Right lobe of liver (tissue), 4 donors: ENCODE measurements around the gene C6orf120.

Experiments used
- CTCF ChIP-seq, 4 donors: fragments of 200-600 bp in 3 of 4; fragments of 450-650 bp in 1 of 4; IDR thresholded peaks; one replicate each; pipeline versions ENCODE4 v1.5.1 to v1.8.0; 2016 to 2022; ENCODE audit warnings: antibody characterized with exemption in 4 of 4, mild to moderate bottlenecking in 2 of 4
- POLR2A ChIP-seq: fragments of 450-650 bp; IDR thresholded peaks from one replicate; pipeline ENCODE4 v1.6.1; 2017; ENCODE audit warnings: antibody characterized with exemption, mild to moderate bottlenecking
- donor health status: DM: no; HTN: no; CAD: no.
- donor health status: DM: no; HTN: no; CAD: no.
- donor health status: DM: no; HTN: yes; CAD: no.

DNA sequence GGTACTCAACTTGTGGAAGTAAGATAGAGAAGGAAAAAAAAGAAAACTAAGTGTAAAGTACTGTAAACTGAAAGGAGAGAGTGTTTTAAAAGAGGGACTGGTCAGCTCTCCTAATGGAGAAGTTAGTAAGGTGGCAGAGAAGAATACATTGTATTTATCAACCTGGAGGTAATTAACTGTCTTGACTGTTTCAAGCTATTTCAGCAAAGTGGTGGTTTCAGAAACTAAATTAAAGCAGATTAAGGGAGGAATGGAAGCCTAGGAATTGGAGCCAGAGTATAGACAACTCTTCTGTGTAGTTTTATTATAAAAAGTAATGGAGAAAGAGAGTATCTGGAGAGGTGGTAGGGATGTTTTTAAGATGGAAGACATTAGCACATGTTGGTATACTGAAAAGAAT lies 25.0 kb downstream of the C6orf120 start:
- no peak for TF ChIP-seq CTCF (IDR thresholded peaks at IDR 0.05)
- no peak for TF ChIP-seq POLR2A
